ENCODE measurements around the gene ZMAT2.
"Not testable (repeated sequence)": the region's sequence is repeated elsewhere in the genome, so short reads cannot be mapped to it uniquely, and the experiment has no call there.

ZMAT2 gene, protein sequence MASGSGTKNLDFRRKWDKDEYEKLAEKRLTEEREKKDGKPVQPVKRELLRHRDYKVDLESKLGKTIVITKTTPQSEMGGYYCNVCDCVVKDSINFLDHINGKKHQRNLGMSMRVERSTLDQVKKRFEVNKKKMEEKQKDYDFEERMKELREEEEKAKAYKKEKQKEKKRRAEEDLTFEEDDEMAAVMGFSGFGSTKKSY

DNA sequence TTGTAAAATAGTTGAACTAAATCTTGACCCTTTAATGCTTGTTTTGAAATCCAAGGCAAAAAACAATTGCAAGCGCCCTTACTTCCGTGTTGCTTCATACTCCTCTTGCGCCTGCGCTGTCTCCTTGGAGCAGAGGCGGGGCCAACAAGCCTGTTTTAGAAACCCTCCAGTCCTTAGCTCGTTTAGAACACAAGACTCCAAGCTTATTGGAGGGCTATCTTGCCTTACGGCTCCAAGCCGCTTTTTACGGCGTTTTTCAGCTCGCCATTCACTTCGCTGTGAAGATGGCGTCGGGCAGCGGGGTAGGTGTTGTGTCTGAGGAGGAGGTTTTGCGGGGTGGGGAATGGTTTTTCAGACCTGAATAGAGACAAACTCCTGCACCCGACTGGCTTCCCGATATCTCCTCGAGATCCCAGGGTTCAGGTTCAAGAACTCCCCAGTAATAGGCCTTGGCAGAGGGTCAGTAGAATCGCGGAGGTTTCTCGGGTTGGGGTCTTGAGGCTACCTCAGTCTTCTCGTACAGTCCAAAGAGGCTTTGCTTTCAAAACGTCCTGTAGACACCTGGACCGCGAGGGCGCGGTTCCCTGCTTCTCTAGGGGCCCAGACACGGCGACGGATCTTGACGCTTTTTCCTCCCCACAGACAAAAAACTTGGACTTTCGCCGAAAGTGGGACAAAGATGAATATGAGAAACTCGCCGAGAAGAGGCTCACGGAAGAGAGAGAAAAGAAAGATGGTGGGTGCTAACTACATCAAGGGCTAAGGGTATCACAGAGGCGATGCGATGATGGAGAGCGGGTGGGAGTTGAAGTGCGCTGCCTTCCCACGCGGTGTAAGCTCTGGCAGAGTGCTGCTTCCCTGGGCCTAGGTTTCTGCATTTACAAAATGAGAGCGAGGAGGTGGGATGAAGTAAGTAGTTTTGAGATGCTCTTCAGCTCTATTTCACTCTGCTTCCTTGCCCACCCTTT, at the start of gene ZMAT2:
Gene ZMAT2, plus strand, starts transcription at position 271 of the 968 bp plus-strand sequence. Its CDS starts 14 bp downstream, at position 285.
- no peaks in the 10 kb centered on the region for H3K27me3 ChIP-seq (ENCODE audit: low read depth, low read length)
- TF ChIP-seq, protein P1, sequence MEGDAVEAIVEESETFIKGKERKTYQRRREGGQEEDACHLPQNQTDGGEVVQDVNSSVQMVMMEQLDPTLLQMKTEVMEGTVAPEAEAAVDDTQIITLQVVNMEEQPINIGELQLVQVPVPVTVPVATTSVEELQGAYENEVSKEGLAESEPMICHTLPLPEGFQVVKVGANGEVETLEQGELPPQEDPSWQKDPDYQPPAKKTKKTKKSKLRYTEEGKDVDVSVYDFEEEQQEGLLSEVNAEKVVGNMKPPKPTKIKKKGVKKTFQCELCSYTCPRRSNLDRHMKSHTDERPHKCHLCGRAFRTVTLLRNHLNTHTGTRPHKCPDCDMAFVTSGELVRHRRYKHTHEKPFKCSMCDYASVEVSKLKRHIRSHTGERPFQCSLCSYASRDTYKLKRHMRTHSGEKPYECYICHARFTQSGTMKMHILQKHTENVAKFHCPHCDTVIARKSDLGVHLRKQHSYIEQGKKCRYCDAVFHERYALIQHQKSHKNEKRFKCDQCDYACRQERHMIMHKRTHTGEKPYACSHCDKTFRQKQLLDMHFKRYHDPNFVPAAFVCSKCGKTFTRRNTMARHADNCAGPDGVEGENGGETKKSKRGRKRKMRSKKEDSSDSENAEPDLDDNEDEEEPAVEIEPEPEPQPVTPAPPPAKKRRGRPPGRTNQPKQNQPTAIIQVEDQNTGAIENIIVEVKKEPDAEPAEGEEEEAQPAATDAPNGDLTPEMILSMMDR (IDR thresholded peaks at IDR 0.05; ENCODE audit: low read depth, low read length) = no peak
- no peak for TF ChIP-seq EZH2phosphoT487 (IDR thresholded peaks at IDR 0.05; ENCODE audit: low read depth)
- no peak within 1 kb of the TSS for H3K27ac ChIP-seq (ENCODE audit: low read length)
- peaks cover 15% of the 10 kb centered on the region for H3K79me2 ChIP-seq (ENCODE audit: low read length)
- peak within 1 kb of the TSS; percentile 100 for H3K4me3 ChIP-seq (ENCODE audit: low read length)
- H2AFZ ChIP-seq (ENCODE audit: low read depth, low read length) = no peak within 1 kb of the TSS
- H3K4me2 ChIP-seq (ENCODE audit: low read length) = peak within 1 kb of the TSS; percentile 82
- peaks cover 10% of the 10 kb centered on the region for H3K4me1 ChIP-seq (ENCODE audit: low read length)
- no peaks in the 10 kb centered on the region for H3K9me3 ChIP-seq (ENCODE audit: insufficient read depth, low read length)
- peak within 1 kb of the TSS; percentile 71 for H3K9ac ChIP-seq (ENCODE audit: low read length)
- H4K20me1 ChIP-seq (ENCODE audit: insufficient read depth, low read length) = no peaks in the 10 kb centered on the region
- H3K36me3 ChIP-seq (replicated peaks; ENCODE audit: low read depth, low read length) = peaks cover 35% of the 10 kb centered on the region

DNA sequence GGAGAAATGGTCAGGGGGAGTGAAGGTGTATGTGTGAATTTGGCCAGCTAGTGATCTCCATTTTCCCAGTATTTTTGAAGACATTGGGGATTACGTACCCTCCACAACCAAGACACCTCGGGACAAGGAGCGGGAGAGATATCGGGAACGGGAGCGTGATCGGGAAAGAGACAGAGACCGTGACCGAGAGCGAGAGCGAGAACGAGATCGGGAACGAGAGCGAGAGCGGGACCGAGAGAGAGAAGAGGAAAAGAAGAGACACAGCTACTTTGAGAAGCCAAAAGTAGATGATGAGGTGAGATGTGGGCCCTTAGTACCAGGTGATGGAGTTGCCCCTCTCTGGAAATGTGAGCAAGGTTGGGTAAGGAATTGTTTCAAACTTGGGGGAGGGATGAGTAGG, 41.4 kb upstream of the ZMAT2 start:
- Histone ChIP-seq H3K9ac (ENCODE audit: low read length) (no peak overlapping the region), H2AFZ (ENCODE audit: low read depth, low read length) (no peak overlapping the region), H3K36me3 (replicated peaks; ENCODE audit: low read depth, low read length) (peaks cover 8% of the 10 kb centered on the region), H3K4me3 (ENCODE audit: low read length) (no peak overlapping the region), H4K20me1 (ENCODE audit: insufficient read depth, low read length) (no peaks in the 10 kb centered on the region), H3K27ac (ENCODE audit: low read length) (no peak overlapping the region), H3K9me3 (ENCODE audit: insufficient read depth, low read length) (no peaks in the 10 kb centered on the region), H3K27me3 (ENCODE audit: low read depth, low read length) (no peaks in the 10 kb centered on the region), H3K79me2 (ENCODE audit: low read length) (no peaks in the 10 kb centered on the region), H3K4me2 (ENCODE audit: low read length) (no peak overlapping the region), H3K4me1 (ENCODE audit: low read length) (no peaks in the 10 kb centered on the region)
- TF ChIP-seq EZH2phosphoT487 (IDR thresholded peaks at IDR 0.05; ENCODE audit: low read depth) = no peak
- TF ChIP-seq, protein P1 (IDR thresholded peaks at IDR 0.05; ENCODE audit: low read depth, low read length) = no peak

DNA sequence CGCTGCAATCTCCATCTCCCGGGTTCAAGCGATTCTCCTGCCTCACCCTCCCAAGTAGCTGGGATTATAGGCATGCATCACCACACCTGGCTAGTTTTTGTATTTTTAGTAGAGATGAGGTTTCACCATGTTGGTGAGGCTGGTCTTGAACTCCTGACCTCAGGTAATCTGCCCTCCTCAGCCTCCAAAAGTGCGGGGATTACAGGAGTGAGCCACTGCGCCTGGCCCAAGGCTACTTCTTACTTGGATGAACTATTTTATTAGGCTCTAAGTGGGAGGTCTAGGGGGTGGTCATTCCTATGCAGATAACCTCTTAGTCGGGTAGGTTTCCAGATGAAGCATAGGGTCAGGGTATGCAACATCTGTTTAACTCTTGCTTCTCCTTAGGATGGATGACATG, 39.9 kb upstream of the ZMAT2 start:
- not testable (repeated sequence) for H3K4me2 ChIP-seq (ENCODE audit: low read length); H3K9me3 ChIP-seq (ENCODE audit: insufficient read depth, low read length); H3K9ac ChIP-seq (ENCODE audit: low read length); H2AFZ ChIP-seq (ENCODE audit: low read depth, low read length); H3K27ac ChIP-seq (ENCODE audit: low read length); H3K27me3 ChIP-seq (ENCODE audit: low read depth, low read length); H3K4me3 ChIP-seq (ENCODE audit: low read length); H3K79me2 ChIP-seq (ENCODE audit: low read length); H3K36me3 ChIP-seq (replicated peaks; ENCODE audit: low read depth, low read length); H3K4me1 ChIP-seq (ENCODE audit: low read length); H4K20me1 ChIP-seq (ENCODE audit: insufficient read depth, low read length)

DNA sequence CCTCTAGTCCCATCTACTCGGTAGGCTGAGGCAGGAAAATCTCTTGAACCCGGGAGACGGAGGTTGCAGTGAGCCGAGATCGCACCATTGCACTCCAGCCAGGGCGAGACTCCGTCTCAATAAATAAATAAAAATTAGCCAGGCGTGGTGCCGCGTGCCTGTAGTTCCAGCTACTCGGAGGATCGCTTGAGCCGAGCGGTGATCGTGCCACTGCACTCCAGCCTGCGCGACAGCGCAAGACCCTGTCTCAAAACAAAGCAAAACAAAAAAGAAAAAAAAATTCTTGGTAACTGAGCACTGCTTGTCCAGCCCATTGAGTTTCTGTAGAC, 36.3 kb upstream of the ZMAT2 start:
- H3K27ac ChIP-seq (ENCODE audit: low read length) = no peak overlapping the region

More for the DNA sequence above, 36.3 kb upstream of the ZMAT2 start:
- TF ChIP-seq, protein P1 (IDR thresholded peaks at IDR 0.05; ENCODE audit: low read depth, low read length) = no peak
- TF ChIP-seq EZH2phosphoT487 (IDR thresholded peaks at IDR 0.05; ENCODE audit: low read depth) = no peak
- Histone ChIP-seq H3K4me1 (ENCODE audit: low read length) (peaks cover 4% of the 10 kb centered on the region; the same call in 1 of the 2 replicates), H3K36me3 (replicated peaks; ENCODE audit: low read depth, low read length) (peaks cover 9% of the 10 kb centered on the region), H3K27me3 (ENCODE audit: low read depth, low read length) (no peaks in the 10 kb centered on the region), H2AFZ (ENCODE audit: low read depth, low read length) (peak overlapping the region; percentile 88; the same call in 1 of the 2 replicates), H3K4me2 (ENCODE audit: low read length) (peak overlapping the region; percentile 76), H3K4me3 (ENCODE audit: low read length) (peak overlapping the region; percentile 98), H3K9ac (ENCODE audit: low read length) (peak overlapping the region; percentile 90; the same call in 1 of the 2 replicates), H3K79me2 (ENCODE audit: low read length) (peaks cover 21% of the 10 kb centered on the region), H4K20me1 (ENCODE audit: insufficient read depth, low read length) (no peaks in the 10 kb centered on the region), H3K9me3 (ENCODE audit: insufficient read depth, low read length) (no peaks in the 10 kb centered on the region)
